ENCODE results near the gene KDSR.
"Not testable (repeated sequence)": the region's sequence is repeated elsewhere in the genome, so short reads cannot be mapped to it uniquely, and the experiment has no call there.

KDSR gene

GRCh38 chr18:63378919-63379638, 12.1 kb upstream of the KDSR start:
- FAIRE-seq, result no peak
- no peak for TF ChIP-seq POLR2A (IDR thresholded peaks at IDR 0.05; ENCODE audit: low read depth, low read length)
- DNase-seq (ENCODE audit: insufficient read length, low spot score), result no peak

GRCh38 chr18:63377275-63377980, 10.4 kb upstream of the KDSR start:
- TF ChIP-seq POLR2A (IDR thresholded peaks at IDR 0.05; ENCODE audit: low read depth, low read length), result no peak
- DNase-seq (ENCODE audit: insufficient read length, low spot score) (no peak), FAIRE-seq (no peak)

GRCh38 chr18:63376538-63376937, 9.5 kb upstream of the KDSR start:
- FAIRE-seq (no peak), DNase-seq (ENCODE audit: insufficient read length, low spot score) (no peak)
- TF ChIP-seq POLR2A (IDR thresholded peaks at IDR 0.05; ENCODE audit: low read depth, low read length), result no peak

GRCh38 chr18:63374540-63374939, 7.5 kb upstream of the KDSR start:
- DNase-seq (ENCODE audit: insufficient read length, low spot score) (no peak), FAIRE-seq (no peak)
- TF ChIP-seq POLR2A (IDR thresholded peaks at IDR 0.05; ENCODE audit: low read depth, low read length), result no peak

- DNase-seq (ENCODE audit: insufficient read length, low spot score) (no peak), FAIRE-seq (no peak)
- TF ChIP-seq POLR2A (IDR thresholded peaks at IDR 0.05; ENCODE audit: low read depth, low read length), result no peak
These were observed 6.2 kb upstream of the KDSR start for GRCh38 chr18:63373161-63373560.

- FAIRE-seq, result no peak
- no peak for TF ChIP-seq POLR2A (IDR thresholded peaks at IDR 0.05; ENCODE audit: low read depth, low read length)
These were observed 1.6 kb upstream of the KDSR start for GRCh38 chr18:63368611-63369010.

GRCh38 chr18:63366213-63367052, 573 bp downstream of the KDSR start:
- DNase-seq (ENCODE audit: insufficient read length, low spot score), result peak; percentile 68
- TF ChIP-seq POLR2A (IDR thresholded peaks at IDR 0.05; ENCODE audit: low read depth, low read length), result peak; percentile 44
- no peak for FAIRE-seq

More at GRCh38 chr18:63368611-63369010, 1.6 kb upstream of the KDSR start:
- no peak for DNase-seq (ENCODE audit: insufficient read length, low spot score)

GRCh38 chr18:63365876-63366212, 1.2 kb downstream of the KDSR start:
- FAIRE-seq (no peak), DNase-seq (ENCODE audit: insufficient read length, low spot score) (no peak)
- TF ChIP-seq POLR2A (IDR thresholded peaks at IDR 0.05; ENCODE audit: low read depth, low read length), result no peak

- TF ChIP-seq POLR2A (IDR thresholded peaks at IDR 0.05; ENCODE audit: low read depth, low read length), result no peak
- DNase-seq (ENCODE audit: insufficient read length, low spot score), result no peak
- FAIRE-seq, result no peak
These were observed 3.1 kb downstream of the KDSR start for GRCh38 chr18:63363951-63364350.

- not testable (repeated sequence) for FAIRE-seq; DNase-seq (ENCODE audit: insufficient read length, low spot score)
These were observed 3.6 kb downstream of the KDSR start for GRCh38 chr18:63363420-63363819.

- DNase-seq (ENCODE audit: insufficient read length, low spot score) (no peak), FAIRE-seq (no peak)
- TF ChIP-seq POLR2A (IDR thresholded peaks at IDR 0.05; ENCODE audit: low read depth, low read length), result no peak
These were observed 10.6 kb downstream of the KDSR start for GRCh38 chr18:63356272-63356896.

GRCh38 chr18:63350230-63350629, 16.8 kb downstream of the KDSR start:
- TF ChIP-seq POLR2A (IDR thresholded peaks at IDR 0.05; ENCODE audit: low read depth, low read length), result no peak
- DNase-seq (ENCODE audit: insufficient read length, low spot score) (no peak), FAIRE-seq (no peak)

GRCh38 chr18:63348508-63349136, 18.4 kb downstream of the KDSR start:
- FAIRE-seq (no peak), DNase-seq (ENCODE audit: insufficient read length, low spot score) (no peak)
- no peak for TF ChIP-seq POLR2A (IDR thresholded peaks at IDR 0.05; ENCODE audit: low read depth, low read length)
